Left kidney (tissue), 2 donors: Measurements from ENCODE around the gene KREMEN1. TPM values are rescaled to one million over a fixed set of nuclear protein-coding genes. Genes with fewer than 3 reads are reported as not detected.
A peak's percentile ranks its signal among the peaks of the same experiment; 100 is the strongest.

Source experiments
- DNase-seq: peaks from one replicate; pipeline ENCODE4 v3.0.0-alpha.2; 2013
- polyA plus RNA-seq: library from polyadenylated mRNA; unstranded; fragments of 120-200 nt; gene quantifications from one replicate; pipeline ENCODE4 v1.2.1, GENCODE V29; 2013; ENCODE audit not compliant: insufficient read length

The KREMEN1 gene
- polyA plus RNA-seq, 1 donor: 22.3 TPM

GRCh38 chr22:29128891-29129807, 56.3 kb downstream of the KREMEN1 start:
- no peak for DNase-seq

- DNase-seq: no peak
These were observed 56.9 kb downstream of the KREMEN1 start for GRCh38 chr22:29129808-29130140.

DNA sequence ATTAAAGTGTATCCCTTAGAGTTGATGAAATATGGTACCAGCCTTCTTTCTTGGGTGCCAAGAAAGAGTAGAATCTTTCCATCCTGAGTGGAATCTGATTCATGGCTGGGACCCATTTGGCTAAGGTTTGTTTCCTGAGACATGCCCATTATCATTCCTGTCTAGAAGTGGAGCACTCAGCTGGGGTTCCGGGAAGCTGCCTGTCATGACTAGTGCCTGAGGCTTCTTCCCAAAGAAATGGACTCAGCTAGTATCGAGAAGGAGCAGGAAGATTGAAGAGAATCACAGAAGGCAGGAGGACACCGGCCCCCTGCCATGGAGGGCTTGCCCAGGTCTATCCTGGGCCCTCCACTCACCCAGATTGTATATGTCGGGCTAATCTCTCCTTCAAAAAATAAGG, 57.6 kb downstream of the KREMEN1 start:
- DNase-seq: no peak

GRCh38 chr22:29133603-29134133, 60.8 kb downstream of the KREMEN1 start:
- no peak for DNase-seq

GRCh38 chr22:29134448-29134847, 61.6 kb downstream of the KREMEN1 start:
- no peak for DNase-seq

DNA sequence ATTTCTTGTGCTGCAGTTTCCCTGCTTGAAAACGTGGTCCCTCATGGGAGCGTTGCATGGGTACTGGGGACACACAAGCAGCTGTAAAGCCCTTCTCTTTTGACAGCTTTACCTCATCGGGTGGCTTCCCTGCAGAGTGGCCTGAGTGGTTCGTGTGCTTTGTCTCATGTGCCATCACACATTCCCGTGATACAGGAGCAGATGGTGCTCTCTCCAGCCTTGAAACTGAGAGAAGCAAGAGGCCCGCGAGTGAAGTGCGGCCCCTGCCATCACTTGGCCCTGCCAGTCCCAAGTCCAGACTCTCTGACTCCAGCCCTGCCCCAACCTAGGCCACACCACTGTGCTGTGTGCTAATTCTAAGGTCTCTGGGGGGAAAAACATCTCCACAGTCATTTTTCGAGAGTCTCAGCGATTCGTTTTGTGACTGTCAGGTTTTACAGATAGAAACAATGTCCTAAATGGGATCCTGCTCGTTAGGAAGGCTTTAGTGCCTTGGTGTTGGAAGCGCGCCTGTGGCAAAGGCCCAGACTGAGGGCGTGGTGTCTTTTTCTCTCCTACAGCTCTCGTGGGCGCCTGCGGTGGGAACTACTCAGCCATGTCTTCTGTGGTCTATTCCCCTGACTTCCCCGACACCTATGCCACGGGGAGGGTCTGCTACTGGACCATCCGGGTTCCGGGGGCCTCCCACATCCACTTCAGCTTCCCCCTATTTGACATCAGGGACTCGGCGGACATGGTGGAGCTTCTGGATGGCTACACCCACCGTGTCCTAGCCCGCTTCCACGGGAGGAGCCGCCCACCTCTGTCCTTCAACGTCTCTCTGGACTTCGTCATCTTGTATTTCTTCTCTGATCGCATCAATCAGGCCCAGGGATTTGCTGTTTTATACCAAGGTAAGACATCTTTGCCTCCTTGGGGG, 64.2 kb downstream of the KREMEN1 start:
- no peak for DNase-seq

GRCh38 chr22:29138556-29139305, 65.9 kb downstream of the KREMEN1 start:
- DNase-seq: no peak

DNA sequence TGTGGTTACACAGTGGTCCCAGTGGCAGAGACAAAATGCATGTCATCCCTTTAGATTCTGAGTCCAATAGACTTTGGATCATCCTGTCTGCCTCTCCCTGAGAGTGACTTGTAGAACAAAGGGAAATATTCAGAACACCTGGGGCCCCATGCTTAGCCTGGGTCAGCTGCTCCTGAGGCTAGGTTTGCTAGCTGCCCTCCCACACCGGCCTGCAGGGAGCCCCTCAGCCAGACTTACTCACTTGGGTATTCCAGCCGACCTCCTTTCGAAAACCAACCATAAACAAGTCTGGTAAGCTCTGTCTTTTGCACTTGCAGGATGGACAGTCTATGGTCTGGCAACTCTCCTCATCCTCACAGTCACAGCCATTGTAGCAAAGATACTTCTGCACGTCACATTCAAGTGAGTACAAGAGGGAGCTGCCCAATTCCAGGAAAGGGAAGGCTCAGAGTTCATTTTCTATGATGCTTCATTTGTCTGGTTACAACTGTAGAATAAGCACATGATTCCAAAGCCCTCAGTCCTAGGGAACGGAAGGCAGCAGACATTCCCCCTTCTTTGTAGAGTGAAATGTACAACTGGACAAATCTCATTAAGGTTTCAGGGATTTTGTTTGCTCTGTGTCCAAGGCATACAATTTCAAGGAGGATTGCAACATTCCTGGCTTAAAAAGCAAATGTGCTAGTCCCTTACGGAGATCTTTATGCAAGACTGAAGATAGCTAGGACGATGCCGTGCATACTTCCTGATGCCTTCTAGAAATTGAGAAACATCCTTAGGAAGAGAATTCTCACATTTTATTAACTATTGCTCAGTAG, 67.3 kb downstream of the KREMEN1 start:
- no peak for DNase-seq

DNA sequence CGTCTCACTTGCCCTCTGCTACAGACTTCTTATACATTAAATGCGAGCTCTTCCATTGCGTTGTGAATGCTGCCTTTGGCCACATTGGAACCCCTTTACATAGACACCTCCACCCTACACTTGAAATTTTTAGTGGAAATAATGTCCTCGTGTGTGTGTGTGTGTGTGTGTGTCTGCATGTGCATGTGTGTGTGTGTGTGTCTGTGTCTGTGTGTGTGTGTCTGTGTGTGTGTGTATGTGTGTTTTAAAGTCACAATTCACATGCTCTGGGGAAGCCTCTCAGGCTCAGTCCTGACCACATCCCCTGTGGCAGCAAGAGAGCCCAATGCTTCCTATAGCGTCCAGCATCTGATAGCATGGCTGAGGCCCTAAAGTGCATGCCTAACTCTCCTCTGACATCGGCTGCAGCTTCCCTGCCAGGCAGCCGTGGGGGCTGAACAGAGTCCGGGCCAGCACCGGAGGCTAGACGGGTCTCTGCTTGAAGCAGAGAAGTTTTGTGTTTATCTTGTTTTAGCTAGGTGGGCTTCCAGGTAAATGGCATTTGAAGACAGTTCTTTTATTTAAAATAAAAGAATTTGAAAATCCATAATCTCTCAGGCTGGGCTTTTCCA, 68.3 kb downstream of the KREMEN1 start:
- no peak for DNase-seq

- DNase-seq: no peak
These were observed 69.3 kb downstream of the KREMEN1 start for GRCh38 chr22:29142116-29142515.

GRCh38 chr22:29143941-29144785, 71.3 kb downstream of the KREMEN1 start:
- no peak for DNase-seq

DNA sequence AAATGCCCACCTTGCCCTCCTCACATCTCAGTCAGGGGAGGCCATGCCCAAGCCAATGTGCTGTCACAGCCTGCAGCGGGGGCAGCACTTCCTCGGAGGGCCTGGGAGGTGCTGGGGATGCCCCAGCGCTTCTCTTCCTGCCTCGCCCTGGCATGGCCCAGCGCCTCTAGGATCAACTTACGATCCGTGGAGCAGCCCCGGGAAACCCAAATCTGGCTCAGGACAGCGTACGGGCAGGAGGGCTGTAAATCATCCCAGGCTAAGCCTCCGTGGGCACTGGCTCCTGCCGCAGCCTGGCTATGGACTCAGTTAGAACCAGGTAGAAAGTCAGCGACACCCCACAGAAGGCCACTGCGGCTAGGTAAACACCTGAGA, 71.9 kb downstream of the KREMEN1 start:
- DNase-seq: peak; percentile 64

- DNase-seq: no peak
These were observed 72.7 kb downstream of the KREMEN1 start for GRCh38 chr22:29145321-29146072.

- no peak for DNase-seq
These were observed 73.3 kb downstream of the KREMEN1 start for GRCh38 chr22:29146091-29146560.

DNA sequence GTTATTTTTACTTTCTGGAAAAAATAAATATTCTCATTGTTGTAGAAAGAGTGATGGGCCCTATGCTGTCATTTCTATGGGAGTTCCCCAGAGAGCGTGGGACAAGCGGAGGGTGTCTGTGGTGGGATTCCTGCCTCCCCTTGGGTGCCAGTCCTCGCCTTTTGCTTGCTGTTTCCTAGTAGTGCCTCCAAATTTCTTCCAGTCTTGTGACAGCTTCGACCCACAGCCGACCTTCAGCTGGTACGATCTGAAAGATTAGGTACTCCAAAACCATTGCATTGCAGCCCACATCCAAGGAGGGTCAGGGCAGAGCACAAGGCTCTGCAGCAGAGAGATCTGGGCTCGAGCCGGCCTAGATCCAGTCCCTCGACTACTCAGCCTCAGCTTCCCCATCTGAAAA, 73.9 kb downstream of the KREMEN1 start:
- no peak for DNase-seq

DNA sequence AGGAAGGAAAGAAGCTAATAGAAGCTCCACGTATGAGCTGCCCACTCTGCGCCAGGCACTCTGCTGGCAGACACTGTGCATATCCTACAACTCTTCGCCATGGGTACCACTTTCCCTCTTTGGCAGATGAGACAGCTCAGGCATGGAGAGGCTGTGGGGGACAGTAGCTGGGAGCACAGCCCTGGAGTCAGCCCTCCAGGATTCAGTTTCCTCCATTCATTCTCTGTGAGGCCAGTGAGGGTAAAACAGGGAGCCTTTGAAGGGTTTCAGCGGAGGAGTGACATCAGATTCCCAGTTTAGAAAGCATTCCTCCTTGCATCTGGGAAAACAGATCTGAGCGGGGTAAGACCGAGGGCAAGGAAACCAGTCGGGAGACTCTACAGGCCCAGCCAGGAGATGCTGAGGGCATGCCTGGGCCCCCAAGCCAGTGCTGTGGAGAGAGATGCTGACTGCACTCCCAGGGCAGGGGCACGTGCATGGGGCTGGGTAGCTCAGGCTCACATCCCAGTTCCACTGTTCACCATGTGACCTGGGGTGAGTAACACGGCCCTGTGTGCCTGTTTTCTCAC, 74.6 kb downstream of the KREMEN1 start:
- no peak for DNase-seq

DNA sequence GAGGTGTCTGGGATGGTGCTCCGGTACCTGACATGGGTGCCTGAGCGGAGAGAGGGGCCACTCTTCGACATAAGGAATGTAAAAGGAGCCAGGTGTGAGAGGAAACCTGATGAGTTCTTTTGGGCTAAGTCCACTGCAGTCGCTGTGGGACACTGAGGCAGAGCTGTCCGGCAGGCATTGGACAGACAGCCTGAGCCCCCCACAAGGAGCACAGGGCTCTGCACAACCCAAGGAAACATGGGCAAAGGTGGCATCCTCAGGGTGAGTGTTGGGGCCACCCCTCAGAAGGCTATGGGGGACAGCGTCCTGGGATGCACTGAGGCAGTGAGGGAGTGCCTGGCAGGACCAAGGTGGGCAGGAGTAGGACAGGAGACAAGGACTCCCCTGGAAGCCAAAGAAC, 75.2 kb downstream of the KREMEN1 start:
- DNase-seq: no peak

GRCh38 chr22:29148826-29149225, 76.0 kb downstream of the KREMEN1 start:
- DNase-seq: no peak
